ENCODE measurements around the gene DPP3.

GRCh38 chr11:66505276-66505816 is 25.1 kb downstream of the DPP3 start:
- TF ChIP-seq CTCF (IDR thresholded peaks at IDR 0.05) (no peak), POLR2A (IDR thresholded peaks at IDR 0.05) (no peak)

Data from right lobe of liver (tissue), 4 donors.